Upper lobe of left lung (tissue), 4 donors: ENCODE results near the gene SNTG2.

Source experiments
- EP300 ChIP-seq, 4 donors: sonication (generic); formaldehyde crosslinking; IDR thresholded peaks; one replicate each; pipeline ENCODE4 v1.5.1; 2017; ENCODE audit warnings: antibody characterized with exemption in 4 of 4, control low read depth in 2 of 4
- POLR2A ChIP-seq, 4 donors: fragments of 450-650 bp; IDR thresholded peaks; one replicate each; pipeline ENCODE4 v1.5.1; 2016 to 2017; ENCODE audit warnings: antibody characterized with exemption in 4 of 4, mild to moderate bottlenecking in 2 of 4
- POLR2AphosphoS5 ChIP-seq, 2 donors: sonication (generic); formaldehyde crosslinking; IDR thresholded peaks; one replicate each; pipeline ENCODE4 v1.5.1; 2017; ENCODE audit warnings: antibody characterized with exemption in 2 of 2

- no peak for TF ChIP-seq POLR2A (IDR thresholded peaks at IDR 0.05)
- no peak for TF ChIP-seq EP300 (IDR thresholded peaks at IDR 0.05)
- TF ChIP-seq POLR2AphosphoS5 (IDR thresholded peaks at IDR 0.05), result no peak
Measured at GRCh38 chr2:1324884-1325283, 374.2 kb downstream of the SNTG2 start.
